Loucy (cell line): ENCODE data around the gene PEX5L.

Experiments
- H2AFZ ChIP-seq: fragments of 200-600 bp; sonication (generic); 2 replicates; pipeline ENCODE4 v1.6.0; 2016; ENCODE audit warnings: antibody characterized with exemption, mild to moderate bottlenecking, low read length, moderate library complexity
- H3F3A ChIP-seq: fragments of 200-600 bp; 2 replicates; pipeline ENCODE4 v1.6.0; 2016; ENCODE audit warnings: antibody characterized with exemption, low read depth, mild to moderate bottlenecking
- H3K27me3 ChIP-seq: fragments of 200-600 bp; sonication (generic); 2 replicates; pipeline ENCODE4 v1.6.1; 2014; ENCODE audit warnings: low read length, mild to moderate bottlenecking; ENCODE audit not compliant: insufficient read depth, poor library complexity, severe bottlenecking
- H3K36me3 ChIP-seq: fragments of 200-600 bp; sonication (generic); 2 replicates; pipeline ENCODE4 v1.6.1; 2016; ENCODE audit warnings: low read length; ENCODE audit not compliant: insufficient read depth
- H3K4me1 ChIP-seq: fragments of 200-600 bp; sonication (generic); 2 replicates; pipeline ENCODE4 v1.5.1; 2014; ENCODE audit warnings: low read length, mild to moderate bottlenecking; ENCODE audit not compliant: insufficient read depth, poor library complexity, severe bottlenecking
- H3K4me2 ChIP-seq: fragments of 200-600 bp; sonication (generic); 2 replicates; pipeline ENCODE4 v1.6.0; 2014; ENCODE audit warnings: antibody characterized with exemption, low read length, low read depth, mild to moderate bottlenecking; ENCODE audit not compliant: poor library complexity, severe bottlenecking
- H3K4me3 ChIP-seq: fragments of 200-600 bp; sonication (generic); 2 replicates; pipeline ENCODE4 v1.5.1; 2014; ENCODE audit warnings: low read length, mild to moderate bottlenecking, mixed read lengths; ENCODE audit not compliant: poor library complexity, severe bottlenecking
- H3K79me2 ChIP-seq: fragments of 200-600 bp; sonication (generic); 2 replicates; pipeline ENCODE4 v1.6.1; 2014; ENCODE audit warnings: low read length; ENCODE audit not compliant: insufficient read depth
- H3K9ac ChIP-seq: fragments of 200-600 bp; sonication (generic); 2 replicates; pipeline ENCODE4 v1.6.0; 2014; ENCODE audit warnings: mild to moderate bottlenecking, low read depth, low read length, moderate library complexity; ENCODE audit not compliant: poor library complexity, severe bottlenecking
- H3K9me2 ChIP-seq: fragments of 200-600 bp; sonication (generic); replicated peaks from 2 replicates; pipeline ENCODE4 v1.6.1; 2016; ENCODE audit warnings: low read depth, low read length, mixed read lengths
- H3K9me3 ChIP-seq: fragments of 200-600 bp; sonication (generic); 2 replicates; pipeline ENCODE4 v1.6.1; 2014; ENCODE audit warnings: mild to moderate bottlenecking, antibody characterized with exemption, low read length, low read depth; ENCODE audit not compliant: insufficient read depth
- H4K20me1 ChIP-seq: fragments of 200-600 bp; sonication (generic); 2 replicates; pipeline ENCODE4 v1.6.0; 2014; ENCODE audit warnings: antibody characterized with exemption, low read length, mild to moderate bottlenecking; ENCODE audit not compliant: insufficient read depth, poor library complexity, severe bottlenecking
- CTCF ChIP-seq: fragments of 200-600 bp; sonication (generic); conservative IDR thresholded peaks from 2 replicates; pipeline ENCODE4 v1.5.1; 2014; ENCODE audit warnings: mild to moderate bottlenecking, antibody characterized with exemption, low read length
- EZH2phosphoT487 ChIP-seq: fragments of 200-600 bp; IDR thresholded peaks from 2 replicates; pipeline ENCODE4 v1.6.1; 2018; ENCODE audit warnings: antibody characterized with exemption, mild to moderate bottlenecking, moderate library complexity, borderline replicate concordance

PEX5L gene

GRCh38 chr3:180000500-180000899 lies 36.2 kb downstream of the PEX5L start:
- Histone ChIP-seq H4K20me1 (no peaks in the 10 kb centered on the region), H3K79me2 (no peaks in the 10 kb centered on the region), H3K4me3 (no peak overlapping the region), H3F3A (no peaks in the 10 kb centered on the region), H3K9ac (no peak overlapping the region), H3K36me3 (no peaks in the 10 kb centered on the region), H2AFZ (no peak overlapping the region), H3K9me2 (no peaks in the 10 kb centered on the region), H3K27me3 (no peaks in the 10 kb centered on the region), H3K9me3 (no peaks in the 10 kb centered on the region), H3K4me1 (no peaks in the 10 kb centered on the region), H3K4me2 (no peak overlapping the region)
- TF ChIP-seq EZH2phosphoT487 (no peak), CTCF (no peak)

DNA sequence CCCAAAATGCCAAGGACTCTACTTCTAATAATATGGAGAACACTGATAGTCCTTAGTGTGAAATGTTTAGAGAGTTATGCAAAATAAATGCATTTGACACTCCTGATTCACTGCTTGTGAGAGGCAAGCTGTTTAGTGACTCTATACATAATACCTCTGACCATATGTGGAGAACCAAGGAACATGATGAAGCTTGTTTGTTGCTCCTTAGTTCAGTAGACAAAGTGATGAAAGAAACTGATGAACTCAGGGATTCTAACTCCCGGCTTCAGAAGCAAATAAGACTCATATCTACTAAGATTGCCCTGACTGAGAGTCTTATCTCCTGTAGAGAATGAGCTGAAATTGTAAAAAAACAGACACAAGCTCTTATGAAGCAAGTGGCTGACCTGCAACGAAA lies 41.3 kb downstream of the PEX5L start:
- no peak overlapping the region for H3K9ac ChIP-seq
- no peaks in the 10 kb centered on the region for H3K4me1 ChIP-seq
- no peak overlapping the region for H3K4me3 ChIP-seq
- no peaks in the 10 kb centered on the region for H3F3A ChIP-seq
- H4K20me1 ChIP-seq = no peaks in the 10 kb centered on the region
- no peaks in the 10 kb centered on the region for H3K36me3 ChIP-seq
- TF ChIP-seq CTCF = no peak
- no peak for TF ChIP-seq EZH2phosphoT487
- no peaks in the 10 kb centered on the region for H3K79me2 ChIP-seq
- H3K27me3 ChIP-seq = no peaks in the 10 kb centered on the region
- H3K4me2 ChIP-seq = no peak overlapping the region
- 0 out of 2 replicates have a peak, but pooled peaks cover 3% of the 10 kb centered on the region for H3K9me2 ChIP-seq
- no peak overlapping the region for H2AFZ ChIP-seq
- no peaks in the 10 kb centered on the region for H3K9me3 ChIP-seq

GRCh38 chr3:179991883-179992282 lies 44.9 kb downstream of the PEX5L start:
- no peak overlapping the region for H3K4me3 ChIP-seq
- no peaks in the 10 kb centered on the region for H3K9me3 ChIP-seq
- no peaks in the 10 kb centered on the region for H3F3A ChIP-seq
- TF ChIP-seq CTCF (no peak), EZH2phosphoT487 (no peak)
- 0 out of 2 replicates have a peak, but pooled peaks cover 3% of the 10 kb centered on the region for H3K9me2 ChIP-seq
- H3K4me1 ChIP-seq = no peaks in the 10 kb centered on the region
- no peak overlapping the region for H3K4me2 ChIP-seq
- no peaks in the 10 kb centered on the region for H4K20me1 ChIP-seq
- no peak overlapping the region for H2AFZ ChIP-seq
- H3K36me3 ChIP-seq = no peaks in the 10 kb centered on the region
- H3K27me3 ChIP-seq = no peaks in the 10 kb centered on the region
- H3K79me2 ChIP-seq = no peaks in the 10 kb centered on the region
- no peak overlapping the region for H3K9ac ChIP-seq
